ENCODE measurements around the gene DOCK2.

- TF ChIP-seq SP1 (CRISPR knock-in tag; IDR thresholded peaks at IDR 0.05) (no peak), ZNF589 (CRISPR knock-in tag; IDR thresholded peaks at IDR 0.05; ENCODE audit: low read depth) (no peak), ZNF274 (IDR thresholded peaks at IDR 0.05; ENCODE audit: borderline replicate concordance, low read depth, low read length) (no peak), TEAD4 (IDR thresholded peaks at IDR 0.05; ENCODE audit: low read length) (no peak), TEAD4 (CRISPR knock-in tag; IDR thresholded peaks at IDR 0.05; ENCODE audit: borderline replicate concordance) (no peak)
- TF ChIP-seq, protein P1, sequence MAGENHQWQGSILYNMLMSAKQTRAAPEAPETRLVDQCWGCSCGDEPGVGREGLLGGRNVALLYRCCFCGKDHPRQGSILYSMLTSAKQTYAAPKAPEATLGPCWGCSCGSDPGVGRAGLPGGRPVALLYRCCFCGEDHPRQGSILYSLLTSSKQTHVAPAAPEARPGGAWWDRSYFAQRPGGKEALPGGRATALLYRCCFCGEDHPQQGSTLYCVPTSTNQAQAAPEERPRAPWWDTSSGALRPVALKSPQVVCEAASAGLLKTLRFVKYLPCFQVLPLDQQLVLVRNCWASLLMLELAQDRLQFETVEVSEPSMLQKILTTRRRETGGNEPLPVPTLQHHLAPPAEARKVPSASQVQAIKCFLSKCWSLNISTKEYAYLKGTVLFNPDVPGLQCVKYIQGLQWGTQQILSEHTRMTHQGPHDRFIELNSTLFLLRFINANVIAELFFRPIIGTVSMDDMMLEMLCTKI (IDR thresholded peaks at IDR 0.05; ENCODE audit: partially characterized antibody), result no peak
- TF ChIP-seq, protein P2, sequence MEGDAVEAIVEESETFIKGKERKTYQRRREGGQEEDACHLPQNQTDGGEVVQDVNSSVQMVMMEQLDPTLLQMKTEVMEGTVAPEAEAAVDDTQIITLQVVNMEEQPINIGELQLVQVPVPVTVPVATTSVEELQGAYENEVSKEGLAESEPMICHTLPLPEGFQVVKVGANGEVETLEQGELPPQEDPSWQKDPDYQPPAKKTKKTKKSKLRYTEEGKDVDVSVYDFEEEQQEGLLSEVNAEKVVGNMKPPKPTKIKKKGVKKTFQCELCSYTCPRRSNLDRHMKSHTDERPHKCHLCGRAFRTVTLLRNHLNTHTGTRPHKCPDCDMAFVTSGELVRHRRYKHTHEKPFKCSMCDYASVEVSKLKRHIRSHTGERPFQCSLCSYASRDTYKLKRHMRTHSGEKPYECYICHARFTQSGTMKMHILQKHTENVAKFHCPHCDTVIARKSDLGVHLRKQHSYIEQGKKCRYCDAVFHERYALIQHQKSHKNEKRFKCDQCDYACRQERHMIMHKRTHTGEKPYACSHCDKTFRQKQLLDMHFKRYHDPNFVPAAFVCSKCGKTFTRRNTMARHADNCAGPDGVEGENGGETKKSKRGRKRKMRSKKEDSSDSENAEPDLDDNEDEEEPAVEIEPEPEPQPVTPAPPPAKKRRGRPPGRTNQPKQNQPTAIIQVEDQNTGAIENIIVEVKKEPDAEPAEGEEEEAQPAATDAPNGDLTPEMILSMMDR (IDR thresholded peaks at IDR 0.05 in 2 of 3, conservative IDR thresholded peaks at IDR 0.05 in 1 of 3; ENCODE audit: insufficient read depth in 2 of 3, low read depth in 1 of 3, low read length in 3 of 3), result no peak
These were observed 267.4 kb downstream of the DOCK2 start for GRCh38 chr5:169904508-169904907.

Data from K562 (cell line).